ENCODE measurements around the gene TPRX1. TPM values are rescaled to one million over a fixed set of nuclear protein-coding genes. Genes with fewer than 3 reads are reported as not detected.
"Not testable (repeated sequence)": the region's sequence is repeated elsewhere in the genome, so short reads cannot be mapped to it uniquely, and the experiment has no call there.

TPRX1 gene
- total RNA-seq, 2 donors from 2014 or later, result not detected

DNA sequence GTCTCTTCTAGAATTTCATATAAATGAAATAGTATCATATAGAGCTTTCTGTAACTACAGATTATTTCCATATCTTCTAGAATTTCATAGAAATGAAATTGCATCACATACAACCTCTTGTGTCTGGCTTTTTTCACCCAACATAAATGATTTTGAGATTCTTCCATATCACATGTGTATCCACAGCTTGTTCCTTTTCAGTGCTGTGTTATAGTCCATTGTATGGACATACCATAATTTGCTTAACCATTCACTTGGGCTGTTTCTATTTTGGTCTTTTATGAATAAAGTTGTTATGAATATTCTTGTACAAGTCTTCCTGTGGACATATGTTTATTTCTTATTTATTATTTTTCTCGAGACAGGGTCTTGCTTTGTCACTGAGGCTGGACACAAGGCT, 11.7 kb downstream of the TPRX1 start:
- H3K27me3 Mint-ChIP-seq, result no peaks in the 10 kb centered on the region
- peaks cover 0 to 6% of the 10 kb centered on the region in 2 donors for H3K4me1 Mint-ChIP-seq (ENCODE audit: low read depth in 2 of 2)
- H3K36me3 Mint-ChIP-seq, result no peaks in the 10 kb centered on the region
- no peak overlapping the region for H3K27ac Mint-ChIP-seq
- no peaks in the 10 kb centered on the region for H3K9me3 Mint-ChIP-seq
- H3K4me3 Mint-ChIP-seq, result no peak overlapping the region
- ATAC-seq (no peak), DNase-seq (ENCODE audit: low spot score) (no peak)

DNA sequence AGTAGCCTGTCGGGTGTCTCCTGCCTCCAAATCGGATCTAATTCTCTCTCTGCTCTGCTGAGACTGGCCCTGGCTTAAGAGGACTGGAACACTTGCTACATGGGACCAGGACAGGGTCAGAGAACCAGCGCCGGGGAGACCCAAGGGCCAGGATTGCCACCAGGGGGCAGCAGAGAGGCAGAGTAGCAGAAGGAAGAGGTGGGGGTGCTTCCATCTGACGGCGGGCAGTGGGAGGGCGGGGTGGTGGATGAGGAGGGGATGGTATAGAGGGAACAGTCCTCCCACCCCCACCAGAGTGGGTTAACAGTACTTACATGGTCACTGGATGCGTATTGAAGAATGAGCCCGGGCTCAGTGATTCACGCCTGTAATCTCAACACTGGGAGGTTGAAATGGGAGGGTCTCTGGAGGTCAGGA, 13.9 kb downstream of the TPRX1 start:
- DNase-seq (ENCODE audit: low spot score) (peak; percentile 84), ATAC-seq (peak; percentile 73 to 77)
- H3K27me3 Mint-ChIP-seq, result no peaks in the 10 kb centered on the region
- H3K27ac Mint-ChIP-seq, result no peak overlapping the region
- H3K9me3 Mint-ChIP-seq, result no peaks in the 10 kb centered on the region
- no peaks in the 10 kb centered on the region for H3K36me3 Mint-ChIP-seq
- H3K4me1 Mint-ChIP-seq (ENCODE audit: low read depth in 2 of 2), result peaks cover 0 to 6% of the 10 kb centered on the region in 2 donors
- no peak overlapping the region for H3K4me3 Mint-ChIP-seq

DNA sequence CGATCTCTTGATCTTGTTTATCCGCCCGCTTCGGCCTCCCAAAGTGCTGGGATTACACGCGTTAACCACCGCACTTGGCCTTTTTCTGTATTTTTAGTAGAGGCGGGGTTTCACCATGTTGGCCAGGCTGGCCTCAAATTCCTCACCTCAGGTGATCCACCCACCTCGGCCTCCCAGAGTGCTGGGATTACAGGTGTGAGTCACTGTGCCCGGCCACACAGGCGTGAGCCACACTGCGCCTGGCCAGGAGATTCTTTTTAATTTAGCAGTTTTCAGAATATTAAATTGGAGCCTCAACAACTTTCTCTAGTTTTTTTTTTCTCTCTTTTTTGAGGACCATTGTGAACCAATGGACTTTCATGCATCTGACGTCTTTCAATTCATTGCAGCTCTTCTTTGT, 14.5 kb downstream of the TPRX1 start:
- not testable (repeated sequence) for H3K4me1 Mint-ChIP-seq (ENCODE audit: low read depth in 2 of 2); DNase-seq (ENCODE audit: low spot score); ATAC-seq; H3K36me3 Mint-ChIP-seq; H3K27me3 Mint-ChIP-seq; H3K9me3 Mint-ChIP-seq; H3K27ac Mint-ChIP-seq; H3K4me3 Mint-ChIP-seq

DNA sequence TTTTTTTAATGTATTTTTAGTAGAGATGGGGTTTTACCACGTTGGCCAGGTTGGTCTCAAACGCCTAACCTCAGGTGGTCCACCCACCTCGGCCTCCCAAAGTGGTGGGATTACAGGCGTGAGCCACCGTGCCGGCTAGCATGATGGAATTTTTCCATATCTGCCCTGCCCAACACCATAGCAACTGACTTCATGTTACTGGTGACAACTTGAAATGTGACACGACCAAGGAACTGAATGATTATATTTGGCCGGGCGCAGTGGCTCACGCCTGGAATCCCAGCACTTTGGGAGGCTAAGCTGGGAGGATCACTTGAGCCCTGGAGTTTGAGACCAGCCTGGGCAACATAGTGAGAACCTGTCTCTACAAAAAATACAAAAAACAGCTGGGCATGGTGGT, 17.0 kb downstream of the TPRX1 start:
- H3K27me3 Mint-ChIP-seq; H3K4me3 Mint-ChIP-seq; H3K27ac Mint-ChIP-seq; ATAC-seq; DNase-seq (ENCODE audit: low spot score); H3K4me1 Mint-ChIP-seq (ENCODE audit: low read depth in 2 of 2); H3K36me3 Mint-ChIP-seq; H3K9me3 Mint-ChIP-seq: not testable (repeated sequence)

DNA sequence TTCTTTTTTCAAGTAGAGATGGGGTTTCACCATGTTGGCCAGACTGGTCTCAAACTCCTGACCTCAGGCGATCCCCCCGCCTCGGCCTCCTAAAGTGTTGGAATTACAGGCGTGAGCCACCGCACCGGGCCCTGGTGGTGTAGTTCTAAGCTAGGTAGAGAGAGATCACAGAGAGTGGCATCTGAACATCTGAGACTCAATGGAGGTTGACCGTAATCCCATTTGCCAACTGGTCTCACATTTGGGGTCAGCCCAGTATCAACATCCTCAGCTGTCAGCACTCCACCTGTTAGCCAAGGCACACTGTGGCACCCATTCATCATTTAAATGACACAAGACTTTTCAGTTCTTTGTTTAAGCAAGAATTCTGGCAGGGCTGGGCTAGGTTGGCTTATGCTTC, 17.8 kb downstream of the TPRX1 start:
- no peak overlapping the region for H3K4me3 Mint-ChIP-seq
- H3K36me3 Mint-ChIP-seq, result peaks cover 3% of the 10 kb centered on the region
- H3K4me1 Mint-ChIP-seq (ENCODE audit: low read depth in 2 of 2), result peaks cover 3 to 11% of the 10 kb centered on the region in 2 donors
- ATAC-seq (no peak), DNase-seq (ENCODE audit: low spot score) (no peak)
- no peak overlapping the region for H3K27ac Mint-ChIP-seq
- H3K27me3 Mint-ChIP-seq, result no peaks in the 10 kb centered on the region
- no peaks in the 10 kb centered on the region for H3K9me3 Mint-ChIP-seq

DNA sequence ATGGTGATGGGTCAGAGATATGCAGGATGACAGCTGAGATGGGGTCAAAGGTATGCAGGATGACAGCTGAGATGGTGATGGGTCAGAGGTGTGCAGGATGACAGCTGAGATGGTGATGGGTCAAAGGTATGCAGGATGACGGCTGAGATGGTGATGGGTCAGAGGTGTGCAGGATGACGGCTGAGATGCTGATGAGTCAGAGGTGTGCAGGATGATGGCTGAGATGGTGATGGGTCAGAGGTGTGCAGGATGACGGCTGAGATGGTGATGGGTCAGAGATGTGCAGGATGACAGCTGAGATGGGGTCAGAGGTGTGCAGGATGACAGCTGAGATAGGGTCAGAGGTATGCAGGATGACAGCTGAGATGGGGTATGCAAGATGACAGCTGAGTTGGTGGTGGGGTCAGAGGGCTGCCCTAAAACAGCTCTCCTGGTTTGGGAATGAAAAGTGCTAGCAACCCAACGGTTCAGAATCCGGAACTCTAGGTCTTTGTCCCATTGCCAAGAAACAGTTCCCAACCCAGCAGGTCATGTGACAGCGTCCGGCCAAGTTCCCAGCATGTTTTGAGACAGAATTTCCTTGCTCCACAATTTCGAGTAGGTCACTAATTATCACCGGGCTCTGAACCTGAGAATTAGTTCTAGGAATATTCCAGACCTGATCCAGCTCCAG, 22.6 kb downstream of the TPRX1 start:
- no peak overlapping the region for H3K27ac Mint-ChIP-seq

DNA sequence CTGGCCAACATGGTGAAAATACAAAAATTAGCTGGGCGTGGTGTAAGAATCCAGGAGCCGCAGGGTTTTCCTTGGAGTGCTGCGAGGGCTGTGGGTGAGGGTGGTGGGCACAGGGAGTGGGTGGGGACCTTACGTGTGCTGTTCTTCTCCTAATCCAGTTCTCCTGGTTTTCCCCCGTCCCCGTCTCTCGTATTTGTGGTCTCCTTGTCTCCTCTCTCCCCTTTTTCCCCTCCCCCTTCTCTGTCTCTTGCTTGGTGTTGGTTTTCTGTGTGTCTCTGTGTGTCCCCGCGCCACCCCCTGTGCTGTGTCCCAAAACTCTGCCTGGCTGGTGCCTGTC, 24.2 kb downstream of the TPRX1 start:
- ATAC-seq (no peak), DNase-seq (ENCODE audit: low spot score) (no peak)
- Mint-ChIP-seq H3K9me3 (no peaks in the 10 kb centered on the region), H3K27ac (peak overlapping the region; percentile 3 to 88), H3K4me1 (ENCODE audit: low read depth in 2 of 2) (peaks cover 25 to 28% of the 10 kb centered on the region in 2 donors), H3K4me3 (peak overlapping the region; percentile 98), H3K27me3 (no peaks in the 10 kb centered on the region), H3K36me3 (peaks cover 7% of the 10 kb centered on the region)

More for the DNA sequence above, 22.6 kb downstream of the TPRX1 start:
- no peaks in the 10 kb centered on the region for H3K27me3 Mint-ChIP-seq
- ATAC-seq (no peak), DNase-seq (ENCODE audit: low spot score) (no peak)
- no peaks in the 10 kb centered on the region for H3K9me3 Mint-ChIP-seq
- peaks cover 25 to 28% of the 10 kb centered on the region in 2 donors for H3K4me1 Mint-ChIP-seq (ENCODE audit: low read depth in 2 of 2)
- H3K4me3 Mint-ChIP-seq, result no peak overlapping the region
- H3K36me3 Mint-ChIP-seq, result peaks cover 7% of the 10 kb centered on the region

DNA sequence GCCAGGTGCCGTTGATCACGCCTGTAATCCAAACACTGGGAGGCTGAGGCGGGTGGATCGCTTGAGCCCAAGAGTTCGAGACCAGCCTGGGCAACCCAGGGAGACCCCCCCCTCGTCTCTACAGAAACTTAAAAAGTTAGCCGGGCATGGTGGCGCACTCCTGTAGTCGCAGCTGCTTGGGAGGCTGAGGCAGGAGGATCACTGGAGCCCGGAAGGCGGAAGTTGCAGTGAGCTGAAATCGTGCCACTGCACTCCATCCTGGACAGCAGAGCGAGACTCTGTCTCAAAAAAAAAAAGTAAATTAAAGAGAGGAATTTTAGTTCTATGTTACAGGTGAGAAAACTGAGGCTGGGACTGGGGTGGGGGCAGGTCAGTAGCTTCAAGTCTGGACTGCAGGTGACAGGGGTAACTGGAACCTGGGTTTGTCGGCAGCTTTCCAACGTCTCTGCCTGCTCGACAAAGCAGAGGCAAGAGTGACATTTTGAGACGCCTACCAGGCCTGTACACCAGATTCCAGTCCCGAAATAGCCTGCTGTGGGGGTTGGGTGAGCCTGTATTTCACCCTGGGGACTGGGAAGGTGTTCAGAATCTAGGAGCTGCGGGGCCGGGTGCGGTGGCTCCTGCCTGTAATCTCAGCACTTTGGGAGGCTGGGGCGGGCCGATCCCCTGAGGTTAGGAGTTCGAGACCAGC, 24.7 kb downstream of the TPRX1 start:
- Mint-ChIP-seq H3K36me3 (peaks cover 7% of the 10 kb centered on the region), H3K27me3 (no peaks in the 10 kb centered on the region), H3K4me3 (peak overlapping the region; percentile 98)

DNA sequence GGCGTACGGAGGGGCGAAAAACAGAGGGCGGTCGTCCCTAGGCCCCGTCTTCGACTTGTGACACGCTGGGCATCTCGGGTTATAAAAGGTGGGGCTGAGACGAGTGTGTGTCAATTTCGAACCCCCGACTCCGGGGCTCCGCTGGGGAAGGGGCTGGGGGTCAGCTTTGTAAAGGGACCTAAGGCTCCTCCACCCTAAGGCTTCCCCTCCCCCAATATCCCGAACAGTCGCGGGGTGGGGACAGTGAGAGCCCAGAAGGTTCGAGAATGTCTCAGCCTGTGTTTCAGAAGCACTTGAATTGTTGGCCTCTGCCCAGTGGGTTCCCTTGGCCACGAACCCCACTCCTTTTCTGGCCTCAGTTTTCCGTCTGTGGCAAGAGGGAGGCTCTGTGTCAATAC, 25.4 kb downstream of the TPRX1 start:
- Mint-ChIP-seq H3K27ac (peak overlapping the region; percentile 88 to 96), H3K4me3 (peak overlapping the region; percentile 98), H3K36me3 (peaks cover 7% of the 10 kb centered on the region), H3K4me1 (ENCODE audit: low read depth in 2 of 2) (peaks cover 25 to 28% of the 10 kb centered on the region in 2 donors), H3K27me3 (no peaks in the 10 kb centered on the region), H3K9me3 (no peaks in the 10 kb centered on the region)
- no peak for DNase-seq (ENCODE audit: low spot score)
- no peak for ATAC-seq

More for the DNA sequence above, 24.7 kb downstream of the TPRX1 start:
- no peaks in the 10 kb centered on the region for H3K9me3 Mint-ChIP-seq
- DNase-seq (ENCODE audit: low spot score) (no peak), ATAC-seq (no peak)
- peaks cover 25 to 28% of the 10 kb centered on the region in 2 donors for H3K4me1 Mint-ChIP-seq (ENCODE audit: low read depth in 2 of 2)
- H3K27ac Mint-ChIP-seq, result peak overlapping the region; percentile 88 to 96

DNA sequence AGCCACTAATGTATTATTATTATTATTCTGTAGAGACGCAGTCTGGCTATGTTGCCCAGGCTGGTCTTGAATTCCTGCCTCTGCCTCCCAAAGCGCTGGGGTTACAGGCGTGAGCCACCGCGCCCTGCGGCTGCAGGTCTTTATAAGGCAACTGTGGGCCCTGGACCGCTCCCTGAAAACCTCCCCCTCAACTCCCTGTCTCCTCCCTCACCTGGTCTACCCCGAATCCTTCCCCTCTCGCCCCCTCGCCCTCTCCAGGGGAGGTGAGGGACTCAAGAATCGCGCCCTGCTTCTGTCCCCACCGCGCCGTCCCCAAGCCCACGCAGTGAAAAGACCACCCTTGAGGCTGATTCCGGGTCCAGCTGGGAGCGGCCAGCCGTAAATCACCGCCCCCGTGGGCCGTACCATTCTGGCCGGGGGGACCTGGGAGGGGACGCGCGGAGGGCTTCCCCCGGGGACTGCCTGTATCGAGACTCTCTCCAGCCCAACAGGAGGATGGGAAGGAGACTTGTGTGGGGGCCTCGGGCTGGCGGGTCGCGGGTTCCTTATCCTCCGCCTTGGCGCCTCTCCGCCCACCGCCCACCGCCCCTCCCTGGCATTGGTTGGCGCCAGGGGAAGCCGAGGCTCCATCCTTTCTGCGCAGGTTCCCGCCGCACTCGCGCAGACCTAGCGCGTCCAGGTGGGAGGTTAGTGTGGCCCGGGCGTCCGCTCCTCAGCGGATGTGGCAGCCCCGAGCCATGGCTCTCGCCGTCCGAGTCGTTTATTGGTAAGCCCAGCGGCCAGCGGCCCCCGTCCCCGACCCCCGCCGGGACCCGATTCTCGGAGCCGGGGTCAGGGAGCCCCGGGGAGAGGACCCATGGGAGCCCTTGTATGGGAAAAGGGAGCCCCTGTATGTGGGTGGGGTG, 26.1 kb downstream of the TPRX1 start, which contains the start of gene SELENOW:
SELENOW (plus strand) TSS at position 655 of the 905 bp plus-strand sequence; CDS start at position 738, 83 bp downstream.
- Mint-ChIP-seq H3K9me3 (no peaks in the 10 kb centered on the region), H3K27ac (peak within 1 kb of the TSS; percentile 88 to 96), H3K4me3 (peak within 1 kb of the TSS; percentile 98), H3K27me3 (no peaks in the 10 kb centered on the region), H3K36me3 (peaks cover 7% of the 10 kb centered on the region), H3K4me1 (ENCODE audit: low read depth in 2 of 2) (peaks cover 25 to 28% of the 10 kb centered on the region in 2 donors)
- peak; percentile 95 to 96 for ATAC-seq
- peak; percentile 89 for DNase-seq (ENCODE audit: low spot score)

DNA sequence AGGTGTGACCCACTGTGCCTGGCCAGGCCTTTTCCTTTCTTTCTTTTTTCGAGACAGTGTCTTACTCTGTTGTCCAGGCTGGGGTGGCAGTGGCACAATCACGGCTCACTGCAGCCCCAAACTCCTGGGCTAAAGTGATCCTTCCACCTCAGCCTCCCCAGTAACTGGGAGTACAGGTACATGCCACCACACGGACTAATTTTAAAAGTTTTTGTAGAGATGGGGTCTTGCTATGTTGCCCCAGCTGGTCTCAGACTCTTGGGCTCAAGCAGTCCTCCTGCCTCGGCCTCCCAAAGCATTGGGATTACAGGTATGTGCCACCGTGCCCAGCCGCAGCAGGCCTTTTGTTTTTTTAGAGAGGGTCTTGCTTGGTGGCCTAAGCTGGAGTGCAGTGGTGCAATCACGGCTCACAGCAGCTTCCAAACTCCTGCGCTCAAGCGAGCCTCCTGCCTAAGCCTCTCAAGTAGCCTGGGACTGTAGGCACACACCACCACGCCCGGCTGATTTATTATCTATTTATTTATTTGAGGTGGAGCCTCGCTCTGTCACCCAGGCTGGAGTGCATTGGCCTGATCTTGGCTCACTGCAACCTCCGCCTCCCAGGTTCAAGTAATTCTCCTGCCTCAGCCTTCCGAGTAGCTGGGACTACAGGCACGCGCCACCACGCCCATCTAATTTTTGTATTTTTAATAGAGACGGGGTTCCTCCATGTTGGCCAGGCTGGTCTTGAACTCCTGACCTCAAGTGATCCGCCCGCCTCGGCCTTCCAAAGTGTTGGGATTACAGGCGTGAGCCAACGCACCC, 26.9 kb downstream of the TPRX1 start:
- peaks cover 25 to 27% of the 10 kb centered on the region in 2 donors for H3K4me1 Mint-ChIP-seq (ENCODE audit: low read depth in 2 of 2)
- H3K27me3 Mint-ChIP-seq; ATAC-seq; H3K36me3 Mint-ChIP-seq; H3K9me3 Mint-ChIP-seq; DNase-seq (ENCODE audit: low spot score): not testable (repeated sequence)
- peak overlapping the region; percentile 88 to 96 for H3K27ac Mint-ChIP-seq
- H3K4me3 Mint-ChIP-seq, result peak overlapping the region; percentile 98

DNA sequence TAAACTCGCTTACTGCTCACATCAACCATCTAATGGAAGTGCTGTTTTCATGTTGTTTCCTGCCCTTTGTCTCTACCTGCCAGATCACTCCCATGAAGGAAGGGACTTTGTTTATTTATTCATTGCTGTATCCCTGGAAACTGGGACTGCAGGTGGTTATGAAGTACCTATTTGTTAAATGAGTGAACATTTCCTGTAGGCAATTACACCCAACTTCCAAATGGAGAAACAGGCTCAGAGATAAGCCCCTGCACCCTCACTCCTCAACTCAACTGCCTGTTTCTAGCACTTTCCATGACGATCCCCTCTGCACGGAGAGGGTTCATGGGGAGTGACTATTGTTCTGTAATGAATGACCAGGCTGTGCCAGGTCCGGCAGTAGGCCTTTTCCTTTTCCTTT, 27.8 kb downstream of the TPRX1 start:
- Mint-ChIP-seq H3K4me3 (no peak overlapping the region), H3K36me3 (peaks cover 4% of the 10 kb centered on the region), H3K27me3 (no peaks in the 10 kb centered on the region), H3K4me1 (ENCODE audit: low read depth in 2 of 2) (peaks cover 22 to 24% of the 10 kb centered on the region in 2 donors), H3K9me3 (no peaks in the 10 kb centered on the region), H3K27ac (no peak overlapping the region)
- ATAC-seq, result no peak
- no peak for DNase-seq (ENCODE audit: low spot score)

DNA sequence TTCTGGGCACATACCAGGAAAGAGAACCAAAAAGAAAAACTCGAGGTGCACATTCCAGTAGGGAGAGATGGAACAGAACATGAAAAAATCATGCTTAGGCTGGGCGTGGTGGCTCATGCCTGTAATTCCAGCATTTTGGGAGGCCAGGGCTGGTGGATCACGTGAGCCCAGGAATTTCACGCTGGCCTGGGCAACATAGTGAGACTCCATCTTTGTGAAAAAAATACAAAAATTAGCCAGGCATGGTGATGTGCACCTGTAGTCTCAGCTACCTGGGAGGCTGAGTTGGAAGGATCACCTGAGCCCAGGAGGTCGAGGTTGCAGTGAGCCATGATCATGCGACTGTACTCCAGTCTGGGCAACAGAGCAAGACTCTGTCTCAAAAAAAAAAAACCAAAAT, 33.1 kb downstream of the TPRX1 start:
- not testable (repeated sequence) for ATAC-seq; H3K27ac Mint-ChIP-seq; H3K4me3 Mint-ChIP-seq; H3K9me3 Mint-ChIP-seq; H3K27me3 Mint-ChIP-seq; DNase-seq (ENCODE audit: low spot score); H3K4me1 Mint-ChIP-seq (ENCODE audit: low read depth in 2 of 2); H3K36me3 Mint-ChIP-seq

All from natural killer cell treated with Interleukin-12 subunit alpha and Interleukin-12 subunit beta and Interleukin-15 and Interleukin-18, amount 100 ng/mL, for 72 hours (primary cell).